IPS-18a (cell line): ENCODE measurements around the gene SLC25A42.
A peak's percentile ranks its signal among the peaks of the same experiment; 100 is the strongest.
"Not testable (repeated sequence)": the region's sequence is repeated elsewhere in the genome, so short reads cannot be mapped to it uniquely, and the experiment has no call there.

ENCODE experiments used
- H3K27ac ChIP-seq: one replicate; pipeline ENCODE4 v1.5.1; 2013; ENCODE audit warnings: low read length
- H3K27me3 ChIP-seq: one replicate; pipeline ENCODE4 v1.6.1; 2013; ENCODE audit warnings: mild to moderate bottlenecking, low read length; ENCODE audit not compliant: control insufficient read depth, insufficient read depth
- H3K36me3 ChIP-seq: one replicate; pipeline ENCODE4 v1.6.1; 2013; ENCODE audit warnings: low read depth, low read length; ENCODE audit not compliant: control insufficient read depth
- H3K4me1 ChIP-seq: one replicate; pipeline ENCODE4 v1.6.1; 2013; ENCODE audit warnings: low read depth, low read length; ENCODE audit not compliant: control insufficient read depth
- H3K4me3 ChIP-seq: one replicate; pipeline ENCODE4 v1.5.1; 2013; ENCODE audit warnings: low read length
- H3K9ac ChIP-seq: one replicate; pipeline ENCODE4 v1.6.1; 2013; ENCODE audit warnings: mild to moderate bottlenecking, low read length, moderate library complexity
- H3K9me3 ChIP-seq: one replicate; pipeline ENCODE4 v1.6.1; 2013; ENCODE audit warnings: low read depth, low read length; ENCODE audit not compliant: control insufficient read depth

The SLC25A42 gene, protein sequence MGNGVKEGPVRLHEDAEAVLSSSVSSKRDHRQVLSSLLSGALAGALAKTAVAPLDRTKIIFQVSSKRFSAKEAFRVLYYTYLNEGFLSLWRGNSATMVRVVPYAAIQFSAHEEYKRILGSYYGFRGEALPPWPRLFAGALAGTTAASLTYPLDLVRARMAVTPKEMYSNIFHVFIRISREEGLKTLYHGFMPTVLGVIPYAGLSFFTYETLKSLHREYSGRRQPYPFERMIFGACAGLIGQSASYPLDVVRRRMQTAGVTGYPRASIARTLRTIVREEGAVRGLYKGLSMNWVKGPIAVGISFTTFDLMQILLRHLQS

DNA sequence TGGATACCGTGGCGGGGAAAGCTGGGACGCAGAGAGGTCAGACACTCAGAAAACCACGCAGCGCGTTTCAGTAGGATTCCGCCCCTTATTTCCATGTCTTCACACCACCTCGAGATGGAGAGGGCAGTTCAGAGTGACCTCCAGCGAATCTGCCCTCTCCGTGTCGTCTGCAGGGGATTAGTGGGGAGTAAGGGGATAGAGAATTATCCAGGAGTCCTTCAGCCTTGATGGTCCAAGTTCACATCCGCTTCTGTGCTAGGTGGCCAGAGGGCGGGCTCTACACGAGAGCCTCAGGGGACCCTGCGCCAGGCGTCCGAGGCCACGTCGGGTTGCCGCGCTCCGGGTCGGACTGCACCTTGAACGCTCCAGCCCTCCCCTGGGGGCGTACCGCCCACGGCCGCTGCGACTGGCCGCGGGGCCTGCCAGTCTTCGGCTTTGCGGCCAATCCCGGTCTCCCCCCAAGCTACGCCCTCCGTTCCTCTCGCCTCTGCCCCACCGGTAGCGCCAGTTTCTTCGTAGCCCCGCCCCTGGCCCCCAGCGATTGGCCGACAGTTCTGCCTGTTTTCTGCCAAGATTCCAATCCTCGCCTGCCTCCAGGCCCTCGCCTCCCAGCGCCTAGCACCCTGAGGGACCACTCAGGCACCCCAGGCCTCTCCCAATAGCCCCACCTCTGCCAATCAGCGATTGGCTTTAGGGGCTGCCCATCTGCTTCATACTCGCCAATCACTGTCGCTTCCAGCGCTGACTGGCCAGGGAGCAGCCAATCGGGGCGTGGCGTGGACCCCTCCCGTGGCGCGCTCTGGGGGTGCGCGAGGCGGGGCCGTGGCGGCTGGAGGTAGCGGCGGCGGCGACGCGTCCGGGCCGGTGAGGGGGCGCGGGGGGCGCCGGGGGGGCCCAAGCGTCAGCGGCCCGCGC lies at the start of gene SLC25A42:
SLC25A42 (plus strand) TSS at position 812 of the 915 bp plus-strand sequence. CDS start 32,131 bp downstream, outside the sequence.
- H3K4me3 ChIP-seq, result peak within 1 kb of the TSS; percentile 70
- H3K9me3 ChIP-seq, result no peaks in the 10 kb centered on the region
- peak within 1 kb of the TSS; percentile 34 for H3K9ac ChIP-seq
- H3K4me1 ChIP-seq, result peaks cover 8% of the 10 kb centered on the region
- peaks cover 51% of the 10 kb centered on the region for H3K27me3 ChIP-seq
- H3K27ac ChIP-seq, result peak within 1 kb of the TSS; percentile 25
- peaks cover 3% of the 10 kb centered on the region for H3K36me3 ChIP-seq

DNA sequence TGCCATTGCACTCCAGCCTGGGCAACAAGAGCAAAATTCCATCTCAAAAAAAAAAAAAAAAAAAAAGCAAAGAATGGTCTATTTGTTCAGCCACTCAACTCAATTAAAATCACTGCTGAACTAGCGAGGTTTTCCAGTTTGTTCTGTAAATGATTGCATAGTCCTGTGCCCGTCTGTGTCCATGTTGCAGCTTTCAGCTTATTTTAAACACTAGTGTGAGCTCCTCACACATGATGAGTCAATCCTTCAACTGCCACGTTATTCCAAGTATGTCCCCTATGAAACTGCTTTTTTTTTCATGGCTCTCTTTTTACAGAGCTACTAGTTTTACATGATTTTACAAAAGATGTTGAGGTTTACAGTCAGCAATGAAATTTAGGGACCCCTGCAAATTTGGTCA lies 42.7 kb upstream of the SLC25A42 start:
- Histone ChIP-seq H3K9ac (no peak overlapping the region), H3K4me1 (no peaks in the 10 kb centered on the region), H3K4me3 (no peak overlapping the region), H3K27me3 (no peaks in the 10 kb centered on the region), H3K27ac (no peak overlapping the region), H3K9me3 (no peaks in the 10 kb centered on the region), H3K36me3 (peaks cover 74% of the 10 kb centered on the region)

DNA sequence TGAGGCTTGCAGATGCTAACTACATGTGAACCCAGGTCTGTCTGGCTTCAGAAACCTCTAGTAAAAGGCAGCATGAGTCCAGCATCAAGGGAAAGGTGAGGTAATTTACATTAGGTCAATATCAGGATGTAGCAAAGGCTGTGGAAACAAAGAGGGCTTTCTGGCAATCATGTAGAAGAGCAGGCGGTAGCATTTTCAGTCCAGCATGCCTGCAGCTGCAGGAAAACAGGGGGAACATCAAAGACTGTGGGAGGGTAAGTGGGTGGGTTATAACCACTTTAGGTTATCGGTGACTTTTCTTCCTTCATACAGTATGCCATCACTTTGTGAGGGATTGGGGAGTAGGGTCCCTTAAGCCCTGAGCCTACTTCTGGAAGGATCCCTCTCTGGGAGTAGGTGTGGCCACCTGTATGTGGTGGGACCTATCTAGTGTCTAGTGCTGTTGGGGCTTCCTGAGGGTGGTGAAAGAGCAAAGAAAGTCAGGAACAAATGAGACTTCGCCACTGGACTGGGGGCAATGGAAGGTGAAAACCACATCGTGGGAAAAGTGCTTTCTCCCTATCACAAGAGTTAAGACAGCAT lies 41.3 kb upstream of the SLC25A42 start:
- Histone ChIP-seq H3K4me1 (no peaks in the 10 kb centered on the region), H3K27me3 (no peaks in the 10 kb centered on the region), H3K9ac (no peak overlapping the region), H3K4me3 (no peak overlapping the region), H3K27ac (no peak overlapping the region), H3K36me3 (peaks cover 74% of the 10 kb centered on the region), H3K9me3 (no peaks in the 10 kb centered on the region)

DNA sequence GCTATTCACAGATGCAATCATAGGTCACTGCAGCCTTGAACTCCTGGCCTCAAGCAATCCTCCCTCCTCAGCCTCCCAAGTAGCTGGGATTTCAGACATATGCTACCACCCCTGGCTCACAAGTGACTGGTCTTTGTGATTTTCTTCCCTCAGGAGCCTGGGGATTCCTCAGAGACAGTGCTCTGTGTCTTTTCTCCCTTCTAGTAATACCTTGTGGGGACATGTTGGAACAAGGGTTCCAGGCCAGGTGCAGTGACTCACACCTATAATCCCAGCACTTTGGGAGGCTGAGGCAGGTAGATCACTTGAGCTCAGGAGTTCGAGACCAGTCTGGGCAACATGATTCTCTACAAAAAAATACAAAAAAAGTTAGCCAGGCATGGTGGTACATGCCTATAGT lies 40.4 kb upstream of the SLC25A42 start:
- H3K4me1 ChIP-seq, H3K9ac ChIP-seq, H3K4me3 ChIP-seq, H3K27ac ChIP-seq, H3K9me3 ChIP-seq, H3K27me3 ChIP-seq: not testable (repeated sequence)
- peaks cover 76% of the 10 kb centered on the region for H3K36me3 ChIP-seq

DNA sequence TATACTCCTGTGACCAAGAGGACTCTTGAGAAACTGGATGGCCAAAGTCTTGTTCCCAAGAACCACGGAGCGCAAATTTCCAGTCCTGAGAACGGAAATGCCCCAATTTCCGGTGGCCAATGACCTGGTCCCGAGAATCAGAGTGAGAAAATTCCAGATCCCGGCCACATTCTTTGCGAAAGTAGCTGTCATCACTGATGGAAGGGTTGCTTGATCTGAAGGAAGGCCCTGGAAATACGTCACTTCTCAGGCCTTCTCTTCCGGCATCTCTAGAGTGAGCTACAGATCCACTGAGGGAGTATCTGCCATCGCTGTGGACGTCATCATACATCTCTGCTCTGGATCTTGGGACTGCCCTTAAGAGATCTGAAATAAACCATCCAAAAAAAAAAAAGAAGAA lies 37.9 kb upstream of the SLC25A42 start:
- H3K36me3 ChIP-seq, result peaks cover 86% of the 10 kb centered on the region

DNA sequence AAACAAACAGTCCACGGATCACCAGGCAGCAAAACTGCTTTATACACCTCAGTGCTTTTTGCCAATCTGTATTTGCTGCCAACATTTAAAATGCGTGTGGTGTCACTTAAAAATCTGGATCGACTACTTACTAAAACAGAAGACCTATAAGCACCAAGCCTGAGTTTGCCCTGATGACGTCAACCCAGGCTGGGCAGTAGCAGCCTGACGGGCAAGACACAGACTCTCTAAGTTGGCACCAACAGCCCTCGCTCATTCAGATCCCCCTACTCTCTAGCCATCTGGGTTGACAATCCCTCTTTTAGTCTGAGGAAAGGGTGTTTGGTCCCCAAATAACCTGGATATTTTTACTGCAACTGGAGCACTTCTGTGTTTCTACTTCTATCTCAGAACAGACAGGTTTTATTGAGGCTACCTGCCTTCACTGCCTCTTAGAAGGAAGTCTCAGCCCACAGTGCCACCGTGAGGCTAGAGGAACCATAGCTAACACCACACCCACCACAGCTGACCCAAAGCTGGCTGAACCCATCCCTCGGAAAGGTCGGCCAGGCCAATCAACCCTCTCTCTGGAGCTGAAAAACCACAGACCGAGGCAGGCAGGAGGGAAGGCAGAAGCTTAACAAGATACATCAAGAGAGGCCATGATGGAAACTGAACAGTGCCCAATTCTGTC lies 37.4 kb upstream of the SLC25A42 start:
- Histone ChIP-seq H3K9me3 (no peaks in the 10 kb centered on the region), H3K9ac (no peak overlapping the region), H3K27ac (no peak overlapping the region), H3K27me3 (no peaks in the 10 kb centered on the region), H3K4me1 (no peaks in the 10 kb centered on the region), H3K4me3 (no peak overlapping the region), H3K36me3 (peaks cover 84% of the 10 kb centered on the region)

More for the DNA sequence above, 37.9 kb upstream of the SLC25A42 start:
- H3K9ac ChIP-seq, result no peak overlapping the region
- H3K4me3 ChIP-seq, result no peak overlapping the region
- H3K27me3 ChIP-seq, result no peaks in the 10 kb centered on the region
- H3K27ac ChIP-seq, result no peak overlapping the region
- H3K9me3 ChIP-seq, result no peaks in the 10 kb centered on the region
- H3K4me1 ChIP-seq, result no peaks in the 10 kb centered on the region

DNA sequence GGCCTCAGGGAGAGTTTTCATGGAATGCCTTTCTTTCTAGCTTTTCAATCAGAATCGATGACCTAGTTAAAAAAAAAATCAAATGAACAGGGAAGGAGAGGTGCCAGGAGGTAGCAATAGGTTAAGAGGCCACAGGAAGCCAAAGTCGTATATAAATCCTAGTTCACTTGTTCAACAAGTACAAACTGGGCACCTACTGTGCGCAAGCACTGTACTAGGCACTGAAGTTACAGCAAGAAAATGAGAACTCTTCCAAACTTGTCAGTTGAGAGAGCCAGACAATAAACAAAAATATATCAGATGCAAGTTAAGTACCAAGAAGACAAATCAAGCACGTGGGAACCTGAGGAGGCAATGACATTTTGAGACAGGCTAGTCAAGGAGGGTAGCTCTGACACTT lies 36.6 kb upstream of the SLC25A42 start:
- Histone ChIP-seq H3K36me3 (peaks cover 79% of the 10 kb centered on the region), H3K27me3 (no peaks in the 10 kb centered on the region), H3K4me3 (no peak overlapping the region), H3K9ac (no peak overlapping the region), H3K27ac (no peak overlapping the region), H3K9me3 (no peaks in the 10 kb centered on the region), H3K4me1 (peaks cover 5% of the 10 kb centered on the region)

DNA sequence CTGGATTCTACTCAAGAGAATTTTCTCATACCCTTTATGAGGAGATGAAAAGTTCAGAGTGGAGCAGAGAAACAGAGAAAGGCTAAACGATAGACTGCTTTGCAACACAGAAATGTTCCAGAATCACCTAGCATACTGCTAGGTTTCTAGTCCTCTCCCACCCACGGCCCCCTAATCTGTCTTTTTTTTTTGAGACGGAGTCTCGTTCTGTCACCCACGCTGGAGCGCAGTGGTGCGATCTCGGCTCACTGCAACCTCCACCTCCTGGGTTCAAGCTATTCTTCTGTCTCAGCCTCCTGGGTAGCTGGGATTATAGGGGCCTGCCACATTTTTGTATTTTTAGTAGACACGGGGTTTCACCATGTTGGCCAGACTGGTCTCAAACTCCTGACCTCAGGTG lies 35.3 kb upstream of the SLC25A42 start:
- H3K4me1 ChIP-seq, result peaks cover 5% of the 10 kb centered on the region
- H3K36me3 ChIP-seq, result peaks cover 66% of the 10 kb centered on the region
- no peak overlapping the region for H3K27ac ChIP-seq
- no peaks in the 10 kb centered on the region for H3K9me3 ChIP-seq
- no peaks in the 10 kb centered on the region for H3K27me3 ChIP-seq
- no peak overlapping the region for H3K9ac ChIP-seq
- no peak overlapping the region for H3K4me3 ChIP-seq

DNA sequence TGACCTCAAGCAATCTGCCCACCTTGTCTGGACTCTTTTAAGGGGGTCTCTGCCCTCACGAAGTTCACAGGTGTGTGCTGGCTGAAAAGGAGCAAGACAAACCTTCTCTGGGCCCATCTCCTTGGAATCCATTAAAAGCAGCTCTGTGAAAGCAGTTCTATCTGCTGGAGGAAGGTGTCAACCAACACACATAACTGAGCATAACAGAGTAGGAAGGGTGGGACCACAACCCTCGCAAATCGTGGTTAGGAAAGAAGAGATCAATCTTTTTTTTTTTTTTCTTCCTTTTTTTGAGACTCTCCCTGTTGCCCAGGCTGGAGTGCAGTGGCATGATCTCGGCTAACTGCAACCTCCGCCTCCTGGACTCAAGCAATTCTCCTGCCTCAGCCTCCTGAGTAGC lies 31.9 kb upstream of the SLC25A42 start:
- H3K36me3 ChIP-seq, result peaks cover 33% of the 10 kb centered on the region
- no peak overlapping the region for H3K9ac ChIP-seq
- no peak overlapping the region for H3K27ac ChIP-seq

DNA sequence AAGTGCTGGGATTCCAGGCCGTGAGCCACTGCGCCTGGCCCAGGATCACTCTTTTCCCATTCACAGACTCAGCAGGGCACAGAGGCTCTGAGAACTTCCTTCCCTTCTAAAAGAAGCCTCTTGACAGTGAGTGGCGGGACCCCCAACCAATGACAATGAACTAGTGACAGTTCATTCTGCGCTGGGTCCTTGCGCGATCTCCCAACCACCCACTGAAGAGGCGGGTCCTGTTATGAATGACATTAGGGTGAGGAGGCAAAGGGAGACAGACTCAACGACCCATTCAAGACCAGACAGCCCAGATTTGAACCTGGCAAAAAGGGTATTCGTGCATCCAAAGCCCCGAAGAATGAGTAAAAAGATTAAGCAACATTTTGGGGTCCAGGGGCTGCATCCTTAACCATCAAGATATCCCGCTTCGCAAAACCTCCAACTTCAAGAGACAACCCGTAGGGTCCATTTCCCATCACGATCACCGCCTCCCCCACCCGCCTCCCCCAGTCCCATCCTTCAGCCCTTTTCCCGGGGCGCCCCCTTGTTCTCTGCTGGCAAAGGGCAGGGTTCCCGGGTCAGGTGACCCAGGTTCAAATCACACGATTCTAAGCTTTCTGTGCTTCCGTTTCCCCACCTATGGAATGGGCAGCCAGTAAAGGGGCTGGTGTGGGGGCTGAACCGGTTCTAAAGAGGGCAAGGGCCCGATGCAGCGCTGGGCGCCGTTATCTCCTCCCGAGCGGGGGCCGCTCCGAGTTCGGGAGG lies 31.2 kb upstream of the SLC25A42 start:
- Histone ChIP-seq H3K27ac (peak overlapping the region; percentile 68), H3K9me3 (peaks cover under 1% of the 10 kb centered on the region), H3K4me3 (peak overlapping the region; percentile 94), H3K27me3 (no peaks in the 10 kb centered on the region), H3K36me3 (peaks cover 28% of the 10 kb centered on the region), H3K4me1 (peaks cover 5% of the 10 kb centered on the region), H3K9ac (peak overlapping the region; percentile 87)

More for the DNA sequence above, 31.9 kb upstream of the SLC25A42 start:
- Histone ChIP-seq H3K27me3 (no peaks in the 10 kb centered on the region), H3K4me1 (peaks cover 5% of the 10 kb centered on the region), H3K9me3 (no peaks in the 10 kb centered on the region), H3K4me3 (peak overlapping the region; percentile 94)

DNA sequence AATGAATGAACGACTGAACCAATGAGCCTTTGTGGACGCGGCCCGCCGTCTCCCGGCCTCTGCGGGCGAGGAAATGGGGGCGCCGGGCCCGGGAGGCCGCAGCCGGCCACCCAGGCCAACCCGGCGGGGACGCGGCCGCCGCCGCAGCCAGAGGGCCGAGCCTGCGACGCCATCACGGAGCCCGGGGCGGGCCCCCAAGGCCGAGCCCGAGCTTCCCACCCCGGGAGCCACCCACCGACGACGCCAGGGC lies 30.7 kb upstream of the SLC25A42 start:
- Histone ChIP-seq H3K9me3 (peaks cover 4% of the 10 kb centered on the region), H3K36me3 (peaks cover 26% of the 10 kb centered on the region), H3K9ac (peak overlapping the region; percentile 87), H3K27ac (peak overlapping the region; percentile 68), H3K4me1 (peaks cover 5% of the 10 kb centered on the region), H3K4me3 (peak overlapping the region; percentile 94), H3K27me3 (no peaks in the 10 kb centered on the region)
